A549 (cell line): ENCODE results near the gene GGA1. TPM values are rescaled to one million over a fixed set of nuclear protein-coding genes. Genes with fewer than 3 reads are reported as not detected.
A peak's percentile ranks its signal among the peaks of the same experiment; 100 is the strongest.

ENCODE experiments used
- ATAC-seq, 2 experiments: fragments of 200-7000 bp in 1 of 2; fragments of >200 bp in 1 of 2; cut with Nextera tagmentation in 1 of 2; cut with Tn5 transposase in 1 of 2; 3 replicates each; pipeline versions ENCODE4 v1.8.0 to v1.9.1; 2018 to 2020; ENCODE audit warnings: mild to moderate bottlenecking in 1 of 2, moderate library complexity in 1 of 2
- CTCF ChIA-PET: fragments of 300-600 bp; sonication (Branson Sonifier 250); formaldehyde crosslinking; extraction: SDS; loops from one replicate; lab custom pipeline; 2021; ENCODE audit warnings: antibody characterized with exemption, inconsistent platforms; lab: Yijun Ruan, JAX
- POLR2A ChIA-PET: fragments of 350-600 bp; formaldehyde crosslinking; extraction: SDS; loops from one replicate; lab custom pipeline; 2021; ENCODE audit warnings: antibody characterized with exemption, inconsistent platforms; lab: Yijun Ruan, JAX
- DNase-seq, 2 experiments: peaks; one replicate each; pipeline versions ENCODE4 v3.0.0 to v3.0.0-alpha.2; 2011 to 2016; ENCODE audit warnings: low read depth in 1 of 2, low spot score in 1 of 2
- FAIRE-seq: peaks from 2 replicates; lab custom pipeline; 2011; peaks lifted over from hg19 to GRCh38; lab: Jason Lieb, UNC
- H3K27ac ChIP-seq, 2 experiments: fragments of >200 bp; sonication (Bioruptor Twin); formaldehyde crosslinking; 3 replicates each; pipeline ENCODE4 v1.5.1; 2016 to 2017
- H3K4me1 ChIP-seq: fragments of >200 bp; sonication (Bioruptor Twin); formaldehyde crosslinking; 3 replicates; pipeline ENCODE4 v1.6.1; 2016
- H3K4me2 ChIP-seq: fragments of >200 bp; sonication (Bioruptor Twin); formaldehyde crosslinking; 3 replicates; pipeline ENCODE4 v1.6.1; 2016
- H3K4me3 ChIP-seq: fragments of >200 bp; sonication (Bioruptor Twin); formaldehyde crosslinking; 3 replicates; pipeline ENCODE4 v1.5.1; 2016
- H3K9me3 ChIP-seq: fragments of >200 bp; sonication (Bioruptor Twin); formaldehyde crosslinking; 3 replicates; pipeline ENCODE4 v1.6.1; 2016
- ATOH8 ChIP-seq: fragments of 250-450 bp; sonication (Bioruptor Pico); IDR thresholded peaks from 2 replicates; pipeline ENCODE4 v1.5.0; 2020; ENCODE audit warnings: low read depth, mild to moderate bottlenecking, moderate library complexity
- BCL3 ChIP-seq: fragments of >200 bp; sonication (Bioruptor Twin); formaldehyde crosslinking; IDR thresholded peaks from 3 replicates; pipeline ENCODE4 v1.6.1; 2016
- CBX8 ChIP-seq: fragments of 200-600 bp; sonication (generic); IDR thresholded peaks from 2 replicates; pipeline ENCODE4 v1.6.1; 2016
- CTCF ChIP-seq: fragments of >200 bp; sonication (Bioruptor Twin); formaldehyde crosslinking; IDR thresholded peaks from 3 replicates; pipeline ENCODE4 v1.5.1; 2016
- E2F6 ChIP-seq: IDR thresholded peaks from 2 replicates; pipeline ENCODE4 v1.6.1; 2012; ENCODE audit warnings: low read depth, borderline replicate concordance
- EHF ChIP-seq: fragments of 250-450 bp; sonication (Bioruptor Pico); IDR thresholded peaks from 2 replicates; pipeline ENCODE4 v1.5.0; 2020; ENCODE audit warnings: mild to moderate bottlenecking
- EHMT2 ChIP-seq: fragments of 200-600 bp; sonication (generic); IDR thresholded peaks from 2 replicates; pipeline ENCODE4 v1.6.1; 2016; ENCODE audit warnings: antibody characterized with exemption, low read depth, mild to moderate bottlenecking, moderate library complexity
- FOSB ChIP-seq: fragments of 250-450 bp; sonication (Bioruptor Pico); IDR thresholded peaks from 2 replicates; pipeline ENCODE4 v1.5.0; 2020; ENCODE audit warnings: mild to moderate bottlenecking, moderate library complexity
- GATA3 ChIP-seq: IDR thresholded peaks from 2 replicates; pipeline ENCODE4 v1.6.1; 2012; ENCODE audit warnings: borderline replicate concordance
- HOXB13 ChIP-seq: fragments of 250-450 bp; sonication (Bioruptor Pico); IDR thresholded peaks from 2 replicates; pipeline ENCODE4 v1.5.0; 2020; ENCODE audit warnings: low read depth, mild to moderate bottlenecking, moderate library complexity
- HOXB5 ChIP-seq: fragments of 250-450 bp; sonication (Bioruptor Pico); IDR thresholded peaks from 2 replicates; pipeline ENCODE4 v1.5.0; 2020; ENCODE audit warnings: mild to moderate bottlenecking, moderate library complexity
- JUN ChIP-seq, 2 experiments: fragments of >200 bp; sonication (Bioruptor Twin); formaldehyde crosslinking; IDR thresholded peaks; 2 replicates in 1 of 2; 3 replicates in 1 of 2; pipeline ENCODE4 v1.6.1; 2016 to 2017
- MAX ChIP-seq: IDR thresholded peaks from 2 replicates; pipeline ENCODE4 v1.6.1; 2012
- MYC ChIP-seq: IDR thresholded peaks from 2 replicates; pipeline ENCODE4 v1.6.1; 2012; ENCODE audit warnings: mild to moderate bottlenecking, inconsistent platforms, low read length, improper control_type of control experiment, borderline replicate concordance
- PHF8 ChIP-seq: fragments of 200-600 bp; sonication (generic); IDR thresholded peaks from 2 replicates; pipeline ENCODE4 v1.6.1; 2016; ENCODE audit warnings: low read depth, mild to moderate bottlenecking, antibody characterized with exemption, moderate library complexity, borderline replicate concordance
- POLR2A ChIP-seq: IDR thresholded peaks from 2 replicates; pipeline ENCODE4 v1.6.1; 2012; ENCODE audit warnings: mild to moderate bottlenecking, low read length
- RCOR1 ChIP-seq: fragments of 150-350 bp; IDR thresholded peaks from 2 replicates; pipeline ENCODE4 v1.6.1; 2014; ENCODE audit warnings: antibody characterized with exemption, low read length, low read depth
- RFX5 ChIP-seq: fragments of 450-650 bp; IDR thresholded peaks from 2 replicates; pipeline ENCODE4 v1.7.1; 2014; ENCODE audit warnings: antibody characterized with exemption, mild to moderate bottlenecking, moderate library complexity
- SREBF2 ChIP-seq: fragments of 450-650 bp; IDR thresholded peaks from 2 replicates; pipeline ENCODE4 v1.6.1; 2014; ENCODE audit warnings: mild to moderate bottlenecking, moderate library complexity
- TFCP2L1 ChIP-seq: fragments of 250-450 bp; sonication (Bioruptor Pico); IDR thresholded peaks from 2 replicates; pipeline ENCODE4 v1.5.0; 2021; ENCODE audit warnings: mild to moderate bottlenecking
- USF2 ChIP-seq: fragments of 450-650 bp; IDR thresholded peaks from 2 replicates; pipeline ENCODE4 v1.6.1; 2014; ENCODE audit warnings: antibody characterized with exemption
- WGBS: methylation state at CpG from one replicate; pipeline ENCODE4 v1.1.6; 2017; ENCODE audit errors: missing lambda C conversion rate; 5-methylcytosine and 5-hydroxymethylcytosine counted together
- polyA plus RNA-seq, 4 experiments: library from polyadenylated mRNA; depleted of rRNA in 3 of 4; stranded (reverse); fragments of >200 nt; fragmentation: RNase III in 1 of 4; extraction: RNeasy Plus Mini Kit Qiagen cat#74134 plus additional on column Dnase treatment in 1 of 4; gene quantifications; 2 replicates in 3 of 4; 3 replicates in 1 of 4; pipeline ENCODE4 v1.2.3, GENCODE V29; 2011 to 2017

The GGA1 gene
- polyA plus RNA-seq, 2 of the 4 experiments (the other 2 are of a cell fraction) = 22.0 to 26.1 TPM

- no peak for TF ChIP-seq CTCF
- TF ChIP-seq, all 56 proteins: peak for 10
Observed at GRCh38 chr22:37608477-37609239, at the start of gene GGA1 (continued).

GRCh38 chr22:37559521-37559900 is 49.1 kb upstream of the GGA1 start:
- FAIRE-seq (no peak), ATAC-seq (no peak), DNase-seq (no peak)
- 81% methylated on average over 4 of the region's 6 CpGs for WGBS
- Histone ChIP-seq H3K9me3 (no peaks in the 10 kb centered on the region), H3K4me2 (peak overlapping the region; percentile 98), H3K4me3 (peak overlapping the region; percentile 98), H3K4me1 (peaks cover 54% of the 10 kb centered on the region), H3K27ac (peak overlapping the region; percentile 100)
- TF ChIP-seq HOXB13 (CRISPR knock-in tag) (no peak), SREBF2 (no peak), RFX5 (no peak), EHMT2 (no peak), TFCP2L1 (CRISPR knock-in tag) (no peak), CTCF (no peak), MYC (no peak), PHF8 (no peak), GATA3 (no peak), FOSB (no peak), RCOR1 (no peak), EHF (CRISPR knock-in tag) (no peak)
- POLR2A ChIA-PET = interaction anchor here (0.5 to 1.5 kb wide), 5 partner anchors 10 to 178 kb away, joined by 4 to 8 read pairs (median 4); no protein-coding TSS in a partner anchor
- CTCF ChIA-PET = interaction anchor here (5.4 to 18.5 kb wide), 3 partner anchors 8 to 20 kb away, joined by 38 to 771 read pairs (median 187); partner anchors contain the start of gene LGALS2

- POLR2A ChIA-PET = interaction anchor here (0.5 to 1.5 kb wide), 5 partner anchors 10 to 233 kb away, joined by 3 to 8 read pairs (median 4); no protein-coding TSS in a partner anchor
- no peak for TF ChIP-seq CBX8
- TF ChIP-seq HOXB5 (CRISPR knock-in tag) = 0 out of 2 replicates have a peak, but pooled peaks have one; percentile 32
- TF ChIP-seq MAX = peak; percentile 67
- TF ChIP-seq BCL3 = peak; percentile 50; the same call in 1 of the 3 replicates
- TF ChIP-seq USF2 = no peak
- TF ChIP-seq E2F6 = 0 out of 2 replicates have a peak, but pooled peaks have one; percentile 24
- peak; percentile 75 for TF ChIP-seq POLR2A
- TF ChIP-seq JUN (IDR thresholded peaks at IDR 0.05) = peak in 1 of 2 experiments; percentile 78; a peak in 3 of 5 replicates
- no peak for TF ChIP-seq ATOH8 (CRISPR knock-in tag)
- peak within 1 kb of the TSS; percentile 100 for H3K27ac ChIP-seq
- WGBS = 15% methylated on average over 19 of the region's 76 CpGs
- H3K4me2 ChIP-seq = peak within 1 kb of the TSS; percentile 98
- H3K4me3 ChIP-seq = peak within 1 kb of the TSS; percentile 98
- FAIRE-seq (no peak), DNase-seq (peak in 1 of 2 experiments; percentile 64), ATAC-seq (peak; percentile 41 to 49)
- H3K4me1 ChIP-seq = peaks cover 60% of the 10 kb centered on the region
- H3K9me3 ChIP-seq = no peaks in the 10 kb centered on the region
- CTCF ChIA-PET = interaction anchor here (2.1 to 18.5 kb wide), 3 partner anchors 15 to 32 kb away, joined by 16 to 771 read pairs (median 187); partner anchors contain the start of gene LGALS2
Observed at GRCh38 chr22:37559901-37560607, 48.6 kb upstream of the GGA1 start, which contains the start of gene CDC42EP1. Gene CDC42EP1 (plus strand): TSS chr22:37560480. CDS start chr22:37566350, 5,870 bp downstream.
